Upper lobe of right lung (tissue), 1 donor: Measurements from ENCODE around the gene TMEM243. TPM values are rescaled to one million over a fixed set of nuclear protein-coding genes. Genes with fewer than 3 reads are reported as not detected.

Experiments
- ATAC-seq: fragments of 200-7000 bp; cut with Tn5 transposase; one replicate; pipeline ENCODE4 v1.9.1; 2020; ENCODE audit warnings: mild to moderate bottlenecking, moderate library complexity
- DNase-seq: peaks from one replicate; pipeline ENCODE4 v3.0.0-alpha.2; 2020
- H3K27ac ChIP-seq: fragments of 200-600 bp; one replicate; pipeline ENCODE4 v1.8.0; 2022
- H3K27me3 ChIP-seq: fragments of 200-600 bp; one replicate; pipeline ENCODE4 v1.8.0; 2022; ENCODE audit warnings: mild to moderate bottlenecking
- H3K36me3 ChIP-seq: fragments of 200-600 bp; one replicate; pipeline ENCODE4 v1.8.0; 2022
- H3K4me1 ChIP-seq: fragments of 200-600 bp; one replicate; pipeline ENCODE4 v1.8.0; 2022
- H3K4me3 ChIP-seq: fragments of 200-600 bp; one replicate; pipeline ENCODE4 v1.8.0; 2022; ENCODE audit warnings: mild to moderate bottlenecking
- H3K9me3 ChIP-seq: fragments of 200-600 bp; one replicate; pipeline ENCODE4 v1.8.0; 2022
- intact Hi-C: fragments of 100-400 bp; cut with DNase I; formaldehyde crosslinking; loops from one replicate; pipeline ENCODE4 v1.11.0; 2022
- total RNA-seq: library from RNA; stranded (reverse); fragmentation: NEBNext Ultra II Directional; extraction: Animal tissue kit (Norgen Biotek cat#: 25700); gene quantifications from one replicate; pipeline ENCODE4 v1.2.1, GENCODE V29; 2021
- TF ChIP-seq, protein P1 (sequence below): fragments of 200-600 bp; IDR thresholded peaks from one replicate; pipeline ENCODE4 v1.8.0; 2022; ENCODE audit warnings: antibody characterized with exemption
- donor health status: DM: no; HTN: yes; CAD: no; lungs with severe emphysema.

The TMEM243 gene
- total RNA-seq, 1 donor from 2014 or later = 108 TPM

DNA sequence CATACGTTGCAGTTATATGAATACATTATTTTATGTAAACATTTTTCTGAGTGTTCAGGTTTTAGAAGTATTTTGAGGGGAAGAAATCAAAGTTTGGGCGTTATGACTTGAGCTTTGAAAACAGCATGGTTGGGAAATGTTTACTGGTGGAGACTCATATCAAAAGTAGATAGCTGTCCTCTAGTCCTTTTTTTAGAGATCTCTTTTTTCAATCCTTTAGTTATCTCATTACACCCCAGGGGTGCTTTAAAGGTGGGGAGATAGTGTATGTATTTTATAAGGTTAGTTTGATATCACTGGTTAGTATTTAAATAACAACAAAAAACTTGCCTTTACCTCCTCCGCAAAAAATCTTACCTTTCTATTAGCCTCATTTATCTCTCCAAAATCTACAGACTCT, 65.0 kb downstream of the TMEM243 start:
- intact Hi-C loops = no loop called here
- Histone ChIP-seq H3K27ac (peak overlapping the region; percentile 32), H3K9me3 (no peaks in the 10 kb centered on the region), H3K27me3 (no peaks in the 10 kb centered on the region), H3K4me3 (peak overlapping the region; percentile 77), H3K36me3 (no peaks in the 10 kb centered on the region), H3K4me1 (peaks cover 46% of the 10 kb centered on the region)
- ATAC-seq (no peak), DNase-seq (no peak)
- TF ChIP-seq, protein P1, sequence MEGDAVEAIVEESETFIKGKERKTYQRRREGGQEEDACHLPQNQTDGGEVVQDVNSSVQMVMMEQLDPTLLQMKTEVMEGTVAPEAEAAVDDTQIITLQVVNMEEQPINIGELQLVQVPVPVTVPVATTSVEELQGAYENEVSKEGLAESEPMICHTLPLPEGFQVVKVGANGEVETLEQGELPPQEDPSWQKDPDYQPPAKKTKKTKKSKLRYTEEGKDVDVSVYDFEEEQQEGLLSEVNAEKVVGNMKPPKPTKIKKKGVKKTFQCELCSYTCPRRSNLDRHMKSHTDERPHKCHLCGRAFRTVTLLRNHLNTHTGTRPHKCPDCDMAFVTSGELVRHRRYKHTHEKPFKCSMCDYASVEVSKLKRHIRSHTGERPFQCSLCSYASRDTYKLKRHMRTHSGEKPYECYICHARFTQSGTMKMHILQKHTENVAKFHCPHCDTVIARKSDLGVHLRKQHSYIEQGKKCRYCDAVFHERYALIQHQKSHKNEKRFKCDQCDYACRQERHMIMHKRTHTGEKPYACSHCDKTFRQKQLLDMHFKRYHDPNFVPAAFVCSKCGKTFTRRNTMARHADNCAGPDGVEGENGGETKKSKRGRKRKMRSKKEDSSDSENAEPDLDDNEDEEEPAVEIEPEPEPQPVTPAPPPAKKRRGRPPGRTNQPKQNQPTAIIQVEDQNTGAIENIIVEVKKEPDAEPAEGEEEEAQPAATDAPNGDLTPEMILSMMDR = no peak

DNA sequence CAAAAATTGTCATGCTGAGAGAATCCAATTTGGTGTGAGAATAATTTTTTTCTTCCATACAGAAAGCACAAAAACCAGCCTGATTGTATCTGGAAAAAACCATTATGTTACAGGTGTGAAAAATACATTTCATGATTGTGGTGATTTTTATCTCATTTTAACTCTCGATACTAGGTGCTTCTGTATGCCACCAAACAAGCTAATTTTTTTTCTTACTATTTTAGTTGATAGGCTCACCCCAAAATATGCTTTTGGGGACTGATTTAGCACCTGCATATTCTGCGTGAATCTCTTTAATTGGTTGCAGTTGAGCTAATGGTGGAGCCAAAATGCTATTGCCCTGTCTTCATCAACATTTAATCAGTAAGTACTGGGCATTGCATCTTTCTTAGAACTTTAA, 65.4 kb downstream of the TMEM243 start:
- H3K4me3 ChIP-seq = peak overlapping the region; percentile 77

DNA sequence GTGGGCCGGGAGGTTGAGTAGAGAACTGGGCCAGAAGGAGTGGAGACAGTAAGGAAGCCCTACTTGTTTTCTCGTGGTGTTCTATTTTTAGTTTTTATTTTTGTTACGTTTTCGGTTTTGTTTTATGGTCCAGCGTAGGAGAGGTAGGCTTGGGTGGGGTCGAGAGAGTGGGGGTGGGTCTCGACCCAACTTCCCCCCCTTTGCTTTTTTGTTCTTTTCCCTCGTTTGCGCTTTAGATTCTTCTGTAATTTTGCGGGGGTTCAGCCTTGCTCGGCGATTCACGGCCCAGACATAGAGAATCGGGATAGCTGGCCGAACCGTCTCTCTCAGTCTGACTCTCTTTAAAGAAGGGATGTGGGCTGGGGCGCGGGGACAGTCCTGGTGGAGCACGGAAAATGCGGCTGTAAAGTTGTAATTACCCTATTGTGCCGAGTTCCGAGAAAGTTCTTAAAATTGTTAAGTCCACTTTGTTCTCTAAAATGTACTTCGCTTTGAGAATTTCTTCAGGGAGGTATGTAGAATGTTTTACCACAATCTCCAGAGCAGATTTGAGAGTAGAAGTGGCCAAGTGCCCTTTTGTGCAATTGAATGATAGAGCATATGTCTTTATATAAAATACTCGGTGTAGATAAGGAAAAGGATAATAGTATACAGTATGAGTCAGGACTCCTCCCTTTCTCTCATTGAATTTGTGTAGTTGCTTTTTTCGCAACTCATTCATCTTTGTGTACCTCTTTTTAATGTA, 66.5 kb downstream of the TMEM243 start:
- DNase-seq = peak; percentile 64
- intact Hi-C loops = no loop called here
- ATAC-seq = peak; percentile 0
- H3K9me3 ChIP-seq = no peaks in the 10 kb centered on the region
- H3K27me3 ChIP-seq = no peaks in the 10 kb centered on the region
- no peaks in the 10 kb centered on the region for H3K36me3 ChIP-seq
- H3K27ac ChIP-seq = peak overlapping the region; percentile 97
- H3K4me3 ChIP-seq = peak overlapping the region; percentile 77
- TF ChIP-seq, protein P1 = no peak
- peaks cover 46% of the 10 kb centered on the region for H3K4me1 ChIP-seq

More for the DNA sequence above, 65.4 kb downstream of the TMEM243 start:
- intact Hi-C loops = no loop called here
- Histone ChIP-seq H3K27ac (peak overlapping the region; percentile 32), H3K4me1 (peaks cover 46% of the 10 kb centered on the region), H3K9me3 (no peaks in the 10 kb centered on the region), H3K27me3 (no peaks in the 10 kb centered on the region), H3K36me3 (no peaks in the 10 kb centered on the region)
- ATAC-seq (no peak), DNase-seq (no peak)
- TF ChIP-seq, protein P1 = no peak

DNA sequence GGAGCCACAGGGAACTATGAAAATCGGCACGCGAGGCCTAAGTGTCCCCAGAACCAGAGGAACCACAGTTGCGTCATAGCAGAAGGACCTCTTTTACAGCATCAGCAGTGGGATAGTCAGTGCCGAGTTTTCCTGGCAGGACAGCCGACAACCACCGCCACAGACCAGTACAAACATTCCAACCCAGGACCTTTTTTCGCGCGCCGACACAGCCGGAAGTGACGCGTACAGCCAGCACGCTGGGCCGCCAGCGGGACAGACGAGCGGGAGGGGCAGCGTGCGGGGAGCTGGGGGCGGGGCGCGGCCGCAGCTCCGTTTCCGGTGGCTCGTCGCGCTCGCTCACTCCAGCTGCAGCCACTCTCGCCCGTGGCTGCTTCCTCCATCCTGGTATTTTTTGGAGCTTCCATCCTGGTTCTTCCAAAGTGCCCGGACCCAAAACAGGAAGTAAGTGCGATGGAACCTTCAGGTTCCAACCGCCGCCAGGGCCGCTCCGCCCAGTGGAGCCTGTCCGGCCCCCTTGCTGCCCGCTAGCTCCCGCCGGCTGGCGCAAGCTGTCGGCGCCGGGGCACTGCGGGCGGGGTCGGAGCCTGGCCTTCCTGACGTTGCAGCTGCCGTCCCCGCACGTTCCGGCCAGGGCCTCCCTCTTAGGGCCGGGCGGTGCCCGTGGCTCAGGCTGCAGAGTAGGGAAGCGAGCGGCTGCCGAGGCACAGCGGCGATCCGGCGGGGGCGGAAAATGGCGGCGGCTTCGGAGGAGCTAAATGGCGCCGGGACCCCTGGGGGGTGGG, 67.2 kb downstream of the TMEM243 start, which contains the start of gene DMTF1:
TSS of gene DMTF1 (plus strand) at position 342 of the 785 bp plus-strand sequence. CDS start 12,489 bp downstream, outside the sequence.
- Histone ChIP-seq H3K27ac (peak within 1 kb of the TSS; percentile 97), H3K4me1 (peaks cover 41% of the 10 kb centered on the region), H3K9me3 (no peaks in the 10 kb centered on the region), H3K36me3 (no peaks in the 10 kb centered on the region), H3K4me3 (peak within 1 kb of the TSS; percentile 77), H3K27me3 (no peaks in the 10 kb centered on the region)
- TF ChIP-seq, protein P1 = no peak
- DNase-seq (peak; percentile 98), ATAC-seq (peak; percentile 97)
- intact Hi-C loops = no loop called here

DNA sequence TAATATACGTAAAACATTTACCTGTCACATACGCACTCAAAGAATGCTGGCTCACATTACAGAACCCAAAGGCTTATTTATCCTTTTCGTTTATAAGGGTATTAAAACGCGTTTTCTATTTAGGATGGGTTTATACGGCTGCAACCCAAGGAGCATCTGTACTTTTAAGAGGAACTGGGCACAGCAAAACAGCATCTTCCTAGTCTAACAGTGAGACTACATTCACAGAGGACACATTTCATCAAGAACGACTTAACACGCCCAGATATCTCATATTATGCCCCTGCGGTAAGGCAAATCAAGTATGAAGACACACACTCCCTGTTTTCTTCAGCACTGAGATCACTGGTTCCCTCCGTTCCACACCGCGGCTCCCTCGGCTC, 67.8 kb downstream of the TMEM243 start:
- peak overlapping the region; percentile 97 for H3K27ac ChIP-seq
- DNase-seq (no peak), ATAC-seq (no peak)
- no peaks in the 10 kb centered on the region for H3K27me3 ChIP-seq
- H3K4me3 ChIP-seq = peak overlapping the region; percentile 77
- H3K4me1 ChIP-seq = peaks cover 36% of the 10 kb centered on the region
- H3K36me3 ChIP-seq = no peaks in the 10 kb centered on the region
- H3K9me3 ChIP-seq = no peaks in the 10 kb centered on the region
- intact Hi-C loops = no loop called here
- TF ChIP-seq, protein P1 = no peak
